ENCODE results near the gene LCE2B. TPM values are rescaled to one million over a fixed set of nuclear protein-coding genes. Genes with fewer than 3 reads are reported as not detected.
"Not testable (repeated sequence)": the region's sequence is repeated elsewhere in the genome, so short reads cannot be mapped to it uniquely, and the experiment has no call there.

Gene LCE2B, protein sequence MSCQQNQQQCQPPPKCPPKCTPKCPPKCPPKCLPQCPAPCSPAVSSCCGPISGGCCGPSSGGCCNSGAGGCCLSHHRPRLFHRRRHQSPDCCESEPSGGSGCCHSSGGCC
- not detected for total RNA-seq (2021; fragmentation: NEBNext Ultra II Directional; extraction: Animal tissue kit (Norgen Biotek cat#: 25700))
- long read RNA-seq: 0 reads

DNA sequence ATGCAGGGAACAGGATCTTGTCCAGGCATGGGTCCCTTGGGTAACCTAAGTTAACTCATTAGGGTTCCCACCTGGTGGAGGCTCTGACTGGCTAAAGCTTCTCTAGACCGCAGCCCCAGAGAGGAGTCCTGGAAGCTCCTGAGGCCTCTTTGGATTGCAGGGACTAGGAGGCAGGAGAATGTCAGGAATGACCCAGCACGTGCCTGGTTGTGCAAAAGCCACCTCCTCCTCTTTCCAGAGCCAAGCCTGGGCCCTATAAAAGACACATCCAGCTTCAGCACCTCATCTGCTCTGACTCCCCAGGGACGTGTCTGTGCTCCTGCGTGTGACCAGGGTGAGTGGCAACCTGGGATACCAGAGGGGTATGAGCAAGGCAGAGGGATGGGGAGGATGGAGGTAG is at the start of gene LCE2B:
LCE2B (plus strand) TSS at position 301 of the 400 bp plus-strand sequence. CDS start 721 bp downstream, outside the sequence.
- not testable (repeated sequence) for H3K36me3 Mint-ChIP-seq (ENCODE audit: low read depth); H3K27ac Mint-ChIP-seq; H3K27me3 Mint-ChIP-seq (ENCODE audit: insufficient read depth); H3K4me3 Mint-ChIP-seq; H3K4me1 Mint-ChIP-seq (ENCODE audit: low read depth); DNase-seq
- peaks cover 18% of the 10 kb centered on the region for H3K9me3 Mint-ChIP-seq

DNA sequence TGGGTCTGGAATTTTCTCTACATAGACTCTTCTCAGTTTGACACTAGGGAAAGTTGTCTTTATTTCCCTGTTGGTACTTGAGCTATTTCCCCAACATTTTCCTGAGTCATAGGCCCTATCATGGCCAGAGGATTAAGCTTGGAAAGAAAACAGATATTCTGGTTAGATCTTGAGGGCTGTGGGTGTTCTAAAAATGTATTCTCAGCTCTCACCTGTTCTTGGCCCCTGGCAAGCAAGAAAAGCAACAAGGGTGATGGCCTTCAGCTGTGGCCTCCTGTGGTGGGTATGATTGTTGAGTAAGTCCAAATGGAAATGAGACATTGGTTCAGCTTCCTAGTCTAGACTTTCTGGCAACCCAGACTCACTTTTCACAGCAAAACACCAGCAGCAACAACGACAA is 45.6 kb upstream of the LCE2B start:
- no peaks in the 10 kb centered on the region for H3K4me1 Mint-ChIP-seq (ENCODE audit: low read depth)
- H3K36me3 Mint-ChIP-seq (ENCODE audit: low read depth): no peaks in the 10 kb centered on the region
- DNase-seq: no peak
- TF ChIP-seq CTCF (IDR thresholded peaks at IDR 0.05): no peak
- no peak overlapping the region for H3K4me3 Mint-ChIP-seq
- no peak overlapping the region for H3K27ac Mint-ChIP-seq
- peaks cover 4% of the 10 kb centered on the region for H3K27me3 Mint-ChIP-seq (ENCODE audit: insufficient read depth)
- H3K9me3 Mint-ChIP-seq: peaks cover 14% of the 10 kb centered on the region; the same call in 1 of the 2 replicates

DNA sequence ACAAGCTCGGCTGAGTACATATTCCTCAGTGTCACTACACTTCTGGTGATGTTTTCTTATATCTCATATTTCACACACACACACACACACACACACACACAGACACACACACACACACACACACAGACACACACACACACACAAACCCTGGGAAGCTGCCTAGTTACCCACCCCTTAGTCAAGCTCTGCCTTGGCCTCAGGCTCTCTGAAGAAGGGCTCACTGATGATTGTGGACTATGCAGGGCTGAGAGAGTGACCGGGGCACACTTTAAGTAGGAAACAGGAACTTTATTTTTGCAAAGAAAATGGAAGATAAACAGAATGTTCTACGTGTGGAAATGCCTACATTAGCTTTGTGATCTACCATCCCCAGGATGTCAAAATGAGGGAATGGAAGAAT is 42.0 kb upstream of the LCE2B start:
- Mint-ChIP-seq H3K36me3 (ENCODE audit: low read depth) (no peaks in the 10 kb centered on the region), H3K27ac (no peak overlapping the region), H3K4me1 (ENCODE audit: low read depth) (no peaks in the 10 kb centered on the region), H3K27me3 (ENCODE audit: insufficient read depth) (no peaks in the 10 kb centered on the region; the same call in 1 of the 2 replicates), H3K4me3 (no peak overlapping the region), H3K9me3 (peaks cover 10% of the 10 kb centered on the region; the same call in 1 of the 2 replicates)
- DNase-seq: no peak
- TF ChIP-seq CTCF (IDR thresholded peaks at IDR 0.05): no peak

- H3K27me3 Mint-ChIP-seq (ENCODE audit: insufficient read depth): no peaks in the 10 kb centered on the region; the same call in 1 of the 2 replicates
Observed at GRCh38 chr1:152645146-152645545, 40.8 kb upstream of the LCE2B start.

DNA sequence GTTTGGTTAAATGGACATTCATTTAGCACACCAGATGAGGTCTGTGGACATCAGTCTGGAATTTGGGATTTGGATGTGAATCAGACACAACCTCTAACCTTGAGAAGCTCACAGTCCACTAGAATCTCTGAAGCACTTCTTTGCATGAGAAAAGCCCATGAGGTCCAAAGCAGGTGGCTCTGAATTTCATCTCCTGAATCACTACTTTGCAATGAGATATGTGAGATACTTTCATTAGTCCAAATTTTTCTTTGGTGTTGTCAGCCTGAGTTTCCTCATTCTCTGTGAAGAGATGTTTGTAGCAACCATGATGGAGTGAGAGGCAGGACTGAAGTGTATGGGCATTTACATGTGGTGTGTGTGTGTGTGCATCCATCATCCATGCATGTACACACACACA is 39.3 kb upstream of the LCE2B start:
- peaks cover 2% of the 10 kb centered on the region for H3K27me3 Mint-ChIP-seq (ENCODE audit: insufficient read depth)
- no peak for DNase-seq
- no peak overlapping the region for H3K27ac Mint-ChIP-seq
- TF ChIP-seq CTCF (IDR thresholded peaks at IDR 0.05): no peak
- no peaks in the 10 kb centered on the region for H3K36me3 Mint-ChIP-seq (ENCODE audit: low read depth)
- H3K4me1 Mint-ChIP-seq (ENCODE audit: low read depth): no peaks in the 10 kb centered on the region
- H3K9me3 Mint-ChIP-seq: peaks cover 1% of the 10 kb centered on the region; the same call in 1 of the 2 replicates
- no peak overlapping the region for H3K4me3 Mint-ChIP-seq

More at GRCh38 chr1:152645146-152645545, 40.8 kb upstream of the LCE2B start:
- H3K9me3 Mint-ChIP-seq: peaks cover 4% of the 10 kb centered on the region; the same call in 1 of the 2 replicates
- H3K4me3 Mint-ChIP-seq: no peak overlapping the region
- H3K27ac Mint-ChIP-seq: no peak overlapping the region
- TF ChIP-seq CTCF (IDR thresholded peaks at IDR 0.05): no peak
- no peak for DNase-seq
- no peaks in the 10 kb centered on the region for H3K4me1 Mint-ChIP-seq (ENCODE audit: low read depth)
- no peaks in the 10 kb centered on the region for H3K36me3 Mint-ChIP-seq (ENCODE audit: low read depth)

DNA sequence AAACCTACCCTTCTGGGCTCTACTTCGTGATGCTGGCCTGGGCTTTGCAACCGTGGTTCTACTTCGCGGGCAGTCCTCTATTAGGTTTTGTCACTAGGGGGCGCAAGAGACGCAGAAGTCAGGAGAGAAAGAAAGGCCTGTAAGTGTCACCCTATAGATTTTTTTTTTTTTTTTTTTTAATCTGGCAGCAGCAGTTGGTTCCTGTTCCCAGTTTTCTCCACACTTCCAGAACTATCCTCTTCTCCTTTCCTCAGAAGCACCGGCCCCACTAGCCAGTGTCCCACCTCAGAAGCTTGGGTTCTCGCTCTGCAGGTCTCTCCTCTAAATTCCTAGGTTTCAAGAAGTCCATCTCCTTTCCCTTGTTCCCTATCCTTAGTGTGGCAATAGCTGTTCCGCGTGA is 31.8 kb upstream of the LCE2B start:
- Mint-ChIP-seq H3K9me3 (no peaks in the 10 kb centered on the region), H3K36me3 (ENCODE audit: low read depth) (no peaks in the 10 kb centered on the region), H3K4me1 (ENCODE audit: low read depth) (no peaks in the 10 kb centered on the region), H3K27me3 (ENCODE audit: insufficient read depth) (peaks cover 2% of the 10 kb centered on the region), H3K27ac (no peak overlapping the region), H3K4me3 (no peak overlapping the region)
- peak; percentile 81 for TF ChIP-seq CTCF (IDR thresholded peaks at IDR 0.05)
- peak; percentile 39 for DNase-seq

Data from HFFc6 (cell line).